ENCODE measurements around the gene LINGO1. TPM values are rescaled to one million over a fixed set of nuclear protein-coding genes. Genes with fewer than 3 reads are reported as not detected.

Gene LINGO1
- polyA plus RNA-seq, 1 donor from 2014 or later, result not detected

- peaks cover 1% of the 10 kb centered on the region for H3K36me3 Mint-ChIP-seq
- H3K27me3 Mint-ChIP-seq, result peaks cover 6% of the 10 kb centered on the region
- H3K4me1 Mint-ChIP-seq, result peaks cover 0 to 1% (median 0%) of the 10 kb centered on the region in 3 donors
- no peak overlapping the region for H3K4me3 Mint-ChIP-seq
- no peak overlapping the region for H3K27ac Mint-ChIP-seq
- H3K9me3 Mint-ChIP-seq, result no peaks in the 10 kb centered on the region
Measured at GRCh38 chr15:77645602-77646001, 12.9 kb upstream of the LINGO1 start.

- Mint-ChIP-seq H3K4me3 (no peak overlapping the region), H3K36me3 (no peaks in the 10 kb centered on the region), H3K27ac (no peak overlapping the region), H3K4me1 (no peaks in the 10 kb centered on the region), H3K9me3 (no peaks in the 10 kb centered on the region), H3K27me3 (peaks cover 5% of the 10 kb centered on the region)
Measured at GRCh38 chr15:77644543-77645247, 12.0 kb upstream of the LINGO1 start.

GRCh38 chr15:77643764-77644163 is 11.1 kb upstream of the LINGO1 start:
- Mint-ChIP-seq H3K4me3 (no peak overlapping the region), H3K27ac (no peak overlapping the region), H3K9me3 (peaks cover 0 to 4% (median 0%) of the 10 kb centered on the region in 3 donors), H3K36me3 (no peaks in the 10 kb centered on the region), H3K4me1 (no peaks in the 10 kb centered on the region), H3K27me3 (peaks cover 2% of the 10 kb centered on the region)

GRCh38 chr15:77642793-77643430 is 10.2 kb upstream of the LINGO1 start:
- Mint-ChIP-seq H3K27ac (no peak overlapping the region), H3K4me1 (no peaks in the 10 kb centered on the region), H3K36me3 (no peaks in the 10 kb centered on the region), H3K9me3 (peaks cover 0 to 4% (median 0%) of the 10 kb centered on the region in 3 donors), H3K27me3 (peaks cover 5% of the 10 kb centered on the region), H3K4me3 (no peak overlapping the region)

GRCh38 chr15:77641999-77642398 is 9.3 kb upstream of the LINGO1 start:
- Mint-ChIP-seq H3K9me3 (peaks cover 0 to 4% (median 0%) of the 10 kb centered on the region in 3 donors), H3K4me1 (no peaks in the 10 kb centered on the region), H3K27me3 (peaks cover 6% of the 10 kb centered on the region), H3K27ac (no peak overlapping the region), H3K36me3 (no peaks in the 10 kb centered on the region), H3K4me3 (no peak overlapping the region)

- H3K9me3 Mint-ChIP-seq, result peaks cover 0 to 4% (median 0%) of the 10 kb centered on the region in 3 donors
- peak overlapping the region in 1 of 4 donors; percentile 13 for H3K4me3 Mint-ChIP-seq
- H3K27me3 Mint-ChIP-seq, result peaks cover 16% of the 10 kb centered on the region
Measured at GRCh38 chr15:77640615-77641014, 7.9 kb upstream of the LINGO1 start.

GRCh38 chr15:77639431-77639830 is 6.7 kb upstream of the LINGO1 start:
- H3K4me1 Mint-ChIP-seq, result peaks cover 2 to 5% (median 3%) of the 10 kb centered on the region in 3 donors
- peaks cover 0 to 4% (median 0%) of the 10 kb centered on the region in 3 donors for H3K9me3 Mint-ChIP-seq
- H3K36me3 Mint-ChIP-seq, result peaks cover 2% of the 10 kb centered on the region
- H3K27ac Mint-ChIP-seq, result no peak overlapping the region
- no peak overlapping the region for H3K4me3 Mint-ChIP-seq
- peaks cover 22% of the 10 kb centered on the region for H3K27me3 Mint-ChIP-seq

More at GRCh38 chr15:77640615-77641014, 7.9 kb upstream of the LINGO1 start:
- H3K36me3 Mint-ChIP-seq, result peaks cover 2% of the 10 kb centered on the region
- H3K4me1 Mint-ChIP-seq, result peaks cover under 1 to 2% (median 1%) of the 10 kb centered on the region in 3 donors
- peak overlapping the region in 1 of 3 donors; percentile 68 for H3K27ac Mint-ChIP-seq

- Mint-ChIP-seq H3K9me3 (peaks cover 0 to 4% (median 0%) of the 10 kb centered on the region in 3 donors), H3K27ac (no peak overlapping the region), H3K4me3 (no peak overlapping the region), H3K4me1 (peaks cover 6 to 10% (median 9%) of the 10 kb centered on the region in 3 donors), H3K36me3 (peaks cover 2% of the 10 kb centered on the region), H3K27me3 (peaks cover 31% of the 10 kb centered on the region)
Measured at GRCh38 chr15:77637851-77638692, 5.4 kb upstream of the LINGO1 start.

- peaks cover 2% of the 10 kb centered on the region for H3K36me3 Mint-ChIP-seq
- H3K4me1 Mint-ChIP-seq, result peaks cover 6 to 10% (median 9%) of the 10 kb centered on the region in 3 donors
- peaks cover 30% of the 10 kb centered on the region for H3K27me3 Mint-ChIP-seq
- H3K9me3 Mint-ChIP-seq, result peaks cover 0 to 4% (median 0%) of the 10 kb centered on the region in 3 donors
- H3K4me3 Mint-ChIP-seq, result no peak overlapping the region
- no peak overlapping the region for H3K27ac Mint-ChIP-seq
Measured at GRCh38 chr15:77636209-77636608, 3.5 kb upstream of the LINGO1 start.

- H3K4me1 Mint-ChIP-seq, result peaks cover 6 to 10% (median 9%) of the 10 kb centered on the region in 3 donors
- H3K36me3 Mint-ChIP-seq, result peaks cover 2% of the 10 kb centered on the region
- H3K9me3 Mint-ChIP-seq, result peaks cover 0 to 2% (median 0%) of the 10 kb centered on the region in 3 donors
- H3K27ac Mint-ChIP-seq, result no peak overlapping the region
- H3K4me3 Mint-ChIP-seq, result peak overlapping the region; percentile 17 to 88 (median 72)
- peaks cover 33% of the 10 kb centered on the region for H3K27me3 Mint-ChIP-seq
Measured at GRCh38 chr15:77634266-77634962, 1.7 kb upstream of the LINGO1 start.

- Mint-ChIP-seq H3K36me3 (peaks cover 2% of the 10 kb centered on the region), H3K27me3 (peaks cover 33% of the 10 kb centered on the region), H3K4me3 (peak overlapping the region; percentile 71 to 91 (median 82)), H3K27ac (no peak overlapping the region), H3K9me3 (no peaks in the 10 kb centered on the region), H3K4me1 (peaks cover 6 to 10% (median 9%) of the 10 kb centered on the region in 3 donors)
Measured at GRCh38 chr15:77633913-77634265, 1.2 kb upstream of the LINGO1 start.

GRCh38 chr15:77633134-77633912 is 611 bp upstream of the LINGO1 start:
- H3K27me3 Mint-ChIP-seq, result peaks cover 33% of the 10 kb centered on the region
- H3K4me3 Mint-ChIP-seq, result peak overlapping the region; percentile 71 to 91 (median 82)
- no peaks in the 10 kb centered on the region for H3K9me3 Mint-ChIP-seq
- peaks cover 2% of the 10 kb centered on the region for H3K36me3 Mint-ChIP-seq
- H3K27ac Mint-ChIP-seq, result no peak overlapping the region
- peaks cover 6 to 10% (median 9%) of the 10 kb centered on the region in 3 donors for H3K4me1 Mint-ChIP-seq

- H3K36me3 Mint-ChIP-seq, result peaks cover 2% of the 10 kb centered on the region
- H3K9me3 Mint-ChIP-seq, result peaks cover 0 to 2% (median 0%) of the 10 kb centered on the region in 3 donors
- peaks cover 32% of the 10 kb centered on the region for H3K27me3 Mint-ChIP-seq
- H3K4me1 Mint-ChIP-seq, result peaks cover 6 to 10% (median 9%) of the 10 kb centered on the region in 3 donors
- H3K27ac Mint-ChIP-seq, result no peak overlapping the region
- peak overlapping the region in 3 of 4 donors; percentile 34 to 76 (median 45) for H3K4me3 Mint-ChIP-seq
Measured at GRCh38 chr15:77631745-77632533, 773 bp downstream of the LINGO1 start.
